Stimulated activated CD8-positive, alpha-beta memory T cell treated with anti-CD3 and anti-CD28 coated beads, Interleukin-7, amount 100 ng/mL, for 24 hours (primary cell): ENCODE measurements around the gene NTF4.

Experiments
- DNase-seq: peaks from one replicate; pipeline ENCODE4 v3.0.0-alpha.2; 2020; ENCODE audit warnings: low read depth

The NTF4 gene, protein sequence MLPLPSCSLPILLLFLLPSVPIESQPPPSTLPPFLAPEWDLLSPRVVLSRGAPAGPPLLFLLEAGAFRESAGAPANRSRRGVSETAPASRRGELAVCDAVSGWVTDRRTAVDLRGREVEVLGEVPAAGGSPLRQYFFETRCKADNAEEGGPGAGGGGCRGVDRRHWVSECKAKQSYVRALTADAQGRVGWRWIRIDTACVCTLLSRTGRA

DNA sequence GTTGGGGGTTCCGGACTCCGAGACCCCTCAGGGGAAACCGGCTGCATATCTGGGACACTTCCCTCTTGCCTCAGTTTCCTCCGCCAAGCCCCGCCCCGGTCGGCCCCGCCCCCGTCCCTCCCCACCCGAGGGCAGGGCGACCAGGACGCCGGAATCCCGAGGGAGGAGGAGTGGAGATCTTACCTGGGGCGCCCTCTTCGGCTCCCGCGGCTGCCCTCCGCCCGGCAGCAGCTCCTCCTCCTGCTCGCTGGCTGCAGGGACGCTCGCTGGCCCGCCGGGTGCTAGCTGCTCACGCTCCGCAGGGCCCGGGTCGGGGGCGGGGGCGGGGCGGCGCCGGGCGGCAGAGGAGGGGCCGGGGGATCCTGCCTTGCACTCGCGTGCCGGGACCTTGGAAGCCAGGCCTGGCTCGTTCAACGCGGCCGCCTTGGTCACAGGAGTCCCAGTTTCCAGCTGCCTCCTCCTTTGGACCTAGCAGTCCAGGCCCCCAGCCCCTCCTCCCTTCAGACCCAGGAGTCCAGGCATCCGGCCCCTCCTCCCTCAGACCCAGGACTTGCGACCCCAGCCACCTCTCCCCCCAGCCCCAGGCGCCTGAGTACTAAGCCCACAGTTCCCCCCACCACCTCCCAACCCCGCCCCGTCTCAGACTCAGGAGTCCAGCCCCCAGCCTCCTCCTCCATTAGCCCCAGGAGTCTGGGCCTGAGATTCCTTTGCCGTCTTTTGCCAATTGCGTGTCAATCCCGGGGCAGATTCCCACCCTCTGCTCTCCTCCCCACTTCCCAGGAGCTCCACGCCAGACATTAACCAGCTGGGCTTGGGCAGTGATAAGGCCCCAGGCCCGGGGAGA is at the start of gene NTF4:
Gene NTF4, minus strand, starts transcription at position 51 of the 844 bp plus-strand sequence. CDS start 2,821 bp downstream, outside the sequence.
- no peak for DNase-seq

DNA sequence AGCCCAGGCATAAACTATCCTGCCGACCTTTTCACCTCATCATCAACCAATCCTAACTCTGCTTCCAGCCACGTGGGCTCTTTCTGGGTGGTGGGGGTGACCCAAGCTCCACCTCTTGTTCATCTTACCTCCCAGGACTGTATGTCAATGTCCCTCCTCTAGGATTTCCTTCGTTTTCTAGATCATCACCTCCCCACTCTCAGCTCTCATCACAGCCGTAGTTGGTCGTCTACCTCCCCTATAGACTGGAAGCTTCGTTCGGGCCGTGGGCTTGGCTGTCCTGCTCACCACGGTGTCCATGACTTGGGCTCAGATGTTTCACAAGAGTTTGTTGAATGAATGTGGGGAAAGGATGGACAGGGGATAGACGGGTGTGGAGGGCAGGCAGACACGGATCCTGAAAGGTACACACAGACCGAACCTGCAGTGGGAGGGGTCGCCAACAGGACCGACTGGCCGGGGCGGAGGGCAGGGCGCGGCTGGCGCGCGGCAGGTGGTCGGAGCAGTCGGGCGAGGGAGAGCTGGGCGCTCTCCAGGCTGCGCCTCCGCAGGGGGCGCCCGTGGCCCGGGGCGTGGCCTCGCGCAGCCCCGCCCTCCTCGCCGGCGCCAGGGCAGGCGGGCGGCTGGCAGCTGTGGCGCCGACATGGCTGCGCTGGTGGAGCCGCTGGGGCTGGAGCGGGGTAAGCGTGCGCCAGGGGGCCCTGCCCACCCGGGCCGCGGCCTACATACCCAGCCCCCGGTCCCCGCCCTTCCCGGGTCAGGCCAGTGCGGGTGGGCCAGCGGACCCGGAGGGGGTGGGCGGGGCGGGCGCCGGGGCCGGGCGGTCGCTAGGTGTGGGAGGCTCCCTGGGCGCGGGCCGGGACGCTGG is 49.4 kb upstream of the NTF4 start, which contains the start of gene LIN7B:
Gene LIN7B, plus strand, starts transcription at position 609 of the 868 bp plus-strand sequence. Its CDS starts 35 bp downstream, at position 644.
- DNase-seq: no peak

DNA sequence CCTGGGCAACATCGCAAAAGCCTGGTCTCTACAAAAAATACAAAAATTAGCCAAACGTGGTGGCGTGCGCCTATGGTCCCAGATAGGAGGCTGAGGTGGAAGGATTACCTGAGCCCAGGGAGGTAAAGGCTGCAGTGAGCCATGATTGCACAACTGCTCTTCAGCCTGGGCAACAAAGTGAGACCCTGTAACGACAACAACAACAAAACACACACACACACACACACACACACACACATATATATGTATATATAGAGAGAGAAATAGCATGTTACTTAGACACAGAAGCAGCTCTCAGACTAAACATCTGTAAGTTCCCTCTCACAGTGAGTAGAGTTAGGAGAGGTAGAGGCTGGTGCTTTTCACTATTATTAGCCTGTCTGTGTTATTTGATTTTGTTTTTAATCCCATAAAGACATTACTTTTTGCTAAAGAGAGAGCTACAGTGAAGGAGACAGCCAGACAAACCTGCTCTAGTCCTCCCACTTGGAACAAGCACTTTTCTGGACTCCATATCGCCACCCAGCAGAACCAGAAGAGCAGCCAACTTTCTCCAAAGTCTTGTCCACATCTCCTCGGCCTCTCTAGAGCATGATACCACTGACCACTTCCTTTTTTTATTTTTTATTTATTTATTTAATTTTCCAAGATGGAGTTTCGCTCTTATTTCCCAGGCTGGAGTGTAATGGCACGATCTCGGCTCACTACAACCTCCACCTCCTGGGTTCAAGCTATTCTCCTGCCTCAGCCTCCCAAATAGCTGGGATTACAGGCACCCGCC is 46.8 kb upstream of the NTF4 start:
- no peak for DNase-seq

DNA sequence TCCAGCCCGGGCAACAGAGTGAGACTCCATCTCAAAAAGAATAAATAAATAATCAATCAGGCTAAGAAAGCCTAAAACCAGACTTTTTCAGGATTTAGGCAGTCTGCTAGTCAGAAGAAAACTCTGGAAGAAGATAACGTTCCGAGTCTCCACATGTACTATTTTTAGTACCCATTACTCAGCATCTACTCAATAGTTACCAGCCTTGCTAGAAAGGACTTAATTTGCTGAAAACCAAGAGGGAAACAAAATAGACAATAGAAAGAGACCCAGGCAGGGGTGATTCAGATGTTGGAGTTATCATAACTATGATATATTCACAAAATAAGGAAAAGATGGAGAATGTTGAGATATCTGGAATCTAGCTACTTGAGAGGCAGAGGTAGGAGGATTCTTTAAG is 45.9 kb upstream of the NTF4 start:
- DNase-seq: no peak

DNA sequence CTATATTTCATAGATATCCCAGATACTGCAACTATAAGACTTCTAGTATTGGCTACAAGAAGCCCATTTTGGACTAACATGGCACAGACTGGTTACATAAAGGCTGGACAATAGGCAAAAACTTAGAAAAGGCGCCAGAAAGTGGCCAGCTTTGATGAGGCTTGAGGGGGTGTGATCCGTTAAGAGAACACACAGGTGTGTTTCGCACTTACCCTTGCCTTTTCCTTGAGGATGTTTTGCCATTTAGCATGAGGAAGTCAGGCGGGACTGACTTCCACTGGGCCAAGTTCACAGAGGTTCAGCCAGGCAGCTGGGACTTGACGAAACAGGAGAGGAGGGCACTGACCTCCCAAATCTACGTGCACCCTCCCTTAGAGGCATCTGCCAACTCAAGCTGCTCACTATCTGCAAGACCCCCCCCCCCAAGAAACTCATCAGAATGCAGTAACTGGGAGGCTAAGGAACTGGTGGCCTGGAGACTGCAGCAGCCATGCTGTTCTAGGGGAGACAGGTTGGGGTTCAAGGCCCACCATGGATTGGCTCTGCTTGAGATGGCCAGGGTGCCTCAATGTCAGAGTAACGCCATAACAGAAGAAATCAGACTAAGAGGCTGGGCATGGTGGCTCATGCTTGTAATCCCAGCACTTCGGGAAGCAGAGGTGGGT is 45.1 kb upstream of the NTF4 start:
- no peak for DNase-seq

DNA sequence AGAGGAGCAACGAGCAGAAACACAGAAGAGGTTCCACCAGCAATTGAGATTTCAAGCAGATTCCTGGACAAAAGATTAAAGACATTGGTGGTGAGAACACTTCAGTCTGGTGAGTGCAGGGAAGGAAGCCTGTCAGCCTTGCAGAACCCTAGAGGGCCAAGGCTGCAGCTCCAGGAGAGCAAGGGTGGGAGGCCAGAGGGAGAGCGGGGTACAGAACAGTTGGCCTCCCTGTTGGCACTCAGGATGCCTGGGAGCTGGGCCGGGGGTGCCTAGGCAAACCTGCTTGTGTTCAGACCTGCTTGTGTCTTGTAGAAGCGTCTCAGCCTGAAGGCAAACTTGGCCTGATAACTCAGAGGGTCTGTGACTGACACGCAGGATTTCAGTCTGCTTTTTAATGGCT is 44.4 kb upstream of the NTF4 start:
- no peak for DNase-seq

DNA sequence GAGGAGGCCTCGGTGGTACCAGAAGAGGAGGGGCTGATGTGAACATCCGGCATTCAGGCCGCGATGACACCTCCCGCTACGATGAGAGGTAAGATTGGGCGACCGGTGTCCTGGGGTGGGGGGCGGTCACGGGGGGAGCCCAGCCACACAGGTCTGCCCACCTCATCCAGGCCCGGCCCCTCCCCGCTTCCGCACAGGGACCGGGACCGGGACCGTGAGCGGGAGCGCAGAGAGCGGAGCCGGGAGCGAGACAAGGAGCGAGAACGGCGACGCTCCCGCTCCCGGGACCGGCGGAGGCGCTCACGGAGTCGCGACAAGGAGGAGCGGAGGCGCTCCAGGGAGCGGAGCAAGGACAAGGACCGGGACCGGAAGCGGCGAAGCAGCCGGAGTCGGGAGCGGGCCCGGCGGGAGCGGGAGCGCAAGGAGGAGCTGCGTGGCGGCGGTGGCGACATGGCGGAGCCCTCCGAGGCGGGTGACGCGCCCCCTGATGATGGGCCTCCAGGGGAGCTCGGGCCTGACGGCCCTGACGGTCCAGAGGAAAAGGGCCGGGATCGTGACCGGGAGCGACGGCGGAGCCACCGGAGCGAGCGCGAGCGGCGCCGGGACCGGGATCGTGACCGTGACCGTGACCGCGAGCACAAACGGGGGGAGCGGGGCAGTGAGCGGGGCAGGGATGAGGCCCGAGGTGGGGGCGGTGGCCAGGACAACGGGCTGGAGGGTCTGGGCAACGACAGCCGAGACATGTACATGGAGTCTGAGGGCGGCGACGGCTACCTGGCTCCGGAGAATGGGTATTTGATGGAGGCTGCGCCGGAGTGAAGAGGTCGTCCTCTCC is 43.2 kb upstream of the NTF4 start:
- DNase-seq: no peak

DNA sequence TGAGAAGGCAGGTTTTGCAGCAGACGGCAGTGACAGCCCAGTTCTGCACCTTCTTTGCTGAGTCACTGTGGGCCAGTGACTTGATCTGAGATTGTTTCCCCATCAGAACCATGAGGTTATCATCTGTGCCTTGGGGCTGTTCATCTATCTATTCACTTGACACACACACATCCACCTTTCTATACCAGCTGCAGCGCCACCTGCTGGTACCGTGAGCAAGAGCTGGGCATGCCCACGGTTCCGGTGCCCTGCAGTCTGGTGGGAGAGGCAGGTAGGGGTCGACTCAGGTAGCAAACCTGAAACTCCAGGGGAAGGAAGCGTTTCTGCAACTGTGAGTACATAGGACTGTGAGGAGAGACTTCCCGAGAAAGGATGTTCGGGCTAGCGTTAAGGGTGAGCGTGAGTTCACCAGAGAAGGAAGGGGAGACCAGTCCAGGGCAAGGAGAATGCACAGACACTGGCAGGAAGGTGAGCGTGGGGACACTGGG is 42.1 kb upstream of the NTF4 start:
- no peak for DNase-seq

DNA sequence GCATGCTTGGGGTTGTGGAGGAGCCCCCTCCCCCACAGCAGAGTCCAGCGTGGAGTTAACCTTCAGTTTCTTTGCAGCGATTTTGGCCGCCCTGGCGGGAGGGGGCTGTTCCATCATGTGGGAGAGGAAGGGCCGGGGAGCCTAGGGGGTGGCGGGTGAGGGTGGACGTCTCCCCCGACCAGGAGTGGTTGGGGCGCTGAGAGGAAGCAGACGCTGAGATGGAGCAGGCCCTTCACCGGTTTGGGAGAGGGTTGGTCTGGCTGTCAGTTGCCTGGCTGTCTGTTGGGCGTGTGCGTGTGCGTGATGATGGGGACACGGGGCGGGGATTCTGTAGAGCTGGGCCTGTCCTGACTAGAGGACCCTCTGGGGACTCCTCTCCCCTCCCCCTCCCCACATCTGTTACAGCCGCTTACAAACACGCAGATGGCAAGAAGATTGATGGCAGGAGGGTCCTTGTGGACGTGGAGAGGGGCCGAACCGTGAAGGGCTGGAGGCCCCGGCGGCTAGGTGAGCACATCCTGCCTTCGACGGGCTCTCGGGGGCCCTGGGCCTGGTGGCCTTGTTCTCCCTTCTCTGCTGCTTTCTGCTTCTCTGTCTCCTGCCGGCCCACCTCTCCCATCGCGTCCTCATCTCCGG is 39.7 kb upstream of the NTF4 start:
- DNase-seq: no peak

DNA sequence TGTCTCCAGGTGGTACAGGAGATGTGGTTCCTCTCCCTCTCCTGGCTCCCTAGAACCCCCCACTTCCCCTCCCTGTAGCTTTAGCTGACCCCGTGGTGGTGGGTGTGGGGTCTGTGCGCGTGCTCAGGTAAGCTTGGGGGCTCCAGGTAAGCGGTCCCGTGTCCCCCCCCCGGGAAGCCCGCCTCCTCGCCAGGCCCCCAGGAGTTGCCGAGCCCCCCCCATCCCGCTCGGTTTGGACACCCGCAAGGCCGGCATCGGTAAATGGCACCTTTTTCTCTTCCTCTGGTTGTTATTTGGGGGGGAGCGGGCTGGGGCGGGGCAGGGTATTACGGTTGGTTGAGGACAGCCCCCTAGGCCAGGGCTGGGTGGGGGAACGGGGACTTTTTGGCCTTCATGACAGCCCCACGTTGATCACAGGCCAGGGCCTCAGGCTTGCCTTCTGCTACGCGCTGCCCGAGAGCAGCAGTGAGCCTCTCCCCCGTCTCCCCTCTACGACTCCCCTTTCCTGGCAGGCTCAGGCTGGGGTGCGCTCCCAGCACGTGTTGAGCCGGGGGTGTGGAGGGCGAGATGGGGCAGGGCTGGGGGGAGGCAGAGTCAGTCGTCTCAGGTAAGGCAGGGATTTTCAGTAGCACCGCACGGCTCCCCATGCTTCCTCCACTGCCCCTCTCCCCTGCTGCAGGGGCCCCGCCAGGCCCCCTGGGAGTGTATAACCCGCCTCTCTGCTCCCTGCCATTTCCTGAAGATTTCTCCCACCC is 38.9 kb upstream of the NTF4 start:
- no peak for DNase-seq

DNA sequence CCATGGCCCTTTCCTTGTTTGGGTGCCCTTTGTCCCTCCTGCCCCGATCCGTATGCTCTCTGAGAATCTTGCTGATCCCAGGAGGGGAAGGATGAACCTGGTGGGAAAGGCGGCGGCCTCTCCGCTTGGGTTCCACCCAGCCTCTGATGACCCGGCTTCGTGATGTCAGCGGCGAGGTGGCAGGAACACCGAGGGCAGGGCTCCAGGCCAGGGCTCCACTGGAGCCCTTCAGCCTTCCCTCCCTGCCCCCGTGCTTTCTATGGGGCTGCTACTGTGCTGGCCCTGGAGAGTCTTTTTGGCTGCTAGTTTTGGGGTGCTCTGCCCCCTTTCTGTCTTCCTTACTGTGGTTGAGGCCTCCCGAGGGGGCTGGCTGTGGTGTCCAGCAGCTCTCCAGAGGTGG is 37.7 kb upstream of the NTF4 start:
- DNase-seq: no peak

DNA sequence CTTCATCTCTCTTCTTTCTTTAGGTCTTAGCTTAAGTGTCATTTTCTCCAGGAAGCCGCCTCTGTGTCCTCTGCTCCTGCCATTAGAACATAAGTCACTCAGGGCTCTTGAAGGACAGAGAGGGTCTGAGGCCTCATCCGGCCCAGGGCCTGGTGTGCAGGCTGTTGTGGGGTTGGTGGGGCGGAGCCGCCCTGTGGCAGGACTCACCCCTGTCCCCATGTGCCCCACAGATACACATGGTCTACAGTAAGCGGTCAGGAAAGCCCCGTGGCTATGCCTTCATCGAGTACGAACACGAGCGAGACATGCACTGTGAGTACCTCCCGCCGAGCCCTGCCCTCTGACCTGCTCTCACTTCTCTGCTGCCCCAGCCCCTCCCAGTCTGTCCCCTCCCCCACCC is 36.5 kb upstream of the NTF4 start:
- no peak for DNase-seq

DNA sequence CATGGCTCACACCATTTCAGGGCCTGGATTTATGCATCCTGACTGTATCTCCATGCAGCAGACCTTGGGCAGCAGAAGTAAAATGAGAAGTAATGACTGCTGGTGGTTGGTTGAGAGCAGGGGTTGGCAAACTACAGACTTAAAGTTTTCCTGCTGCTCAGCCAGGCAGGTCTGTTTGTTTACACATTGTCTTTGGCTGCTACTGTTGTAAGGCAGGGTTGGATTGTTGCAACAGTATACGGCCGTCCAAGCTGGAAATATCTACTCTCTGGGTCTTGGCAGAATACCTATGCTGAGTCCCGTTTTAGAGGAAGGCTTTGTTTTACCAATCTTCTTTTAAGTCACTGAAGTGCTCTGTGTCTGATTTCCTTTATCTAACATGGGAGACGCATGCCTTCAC is 34.2 kb upstream of the NTF4 start:
- no peak for DNase-seq

DNA sequence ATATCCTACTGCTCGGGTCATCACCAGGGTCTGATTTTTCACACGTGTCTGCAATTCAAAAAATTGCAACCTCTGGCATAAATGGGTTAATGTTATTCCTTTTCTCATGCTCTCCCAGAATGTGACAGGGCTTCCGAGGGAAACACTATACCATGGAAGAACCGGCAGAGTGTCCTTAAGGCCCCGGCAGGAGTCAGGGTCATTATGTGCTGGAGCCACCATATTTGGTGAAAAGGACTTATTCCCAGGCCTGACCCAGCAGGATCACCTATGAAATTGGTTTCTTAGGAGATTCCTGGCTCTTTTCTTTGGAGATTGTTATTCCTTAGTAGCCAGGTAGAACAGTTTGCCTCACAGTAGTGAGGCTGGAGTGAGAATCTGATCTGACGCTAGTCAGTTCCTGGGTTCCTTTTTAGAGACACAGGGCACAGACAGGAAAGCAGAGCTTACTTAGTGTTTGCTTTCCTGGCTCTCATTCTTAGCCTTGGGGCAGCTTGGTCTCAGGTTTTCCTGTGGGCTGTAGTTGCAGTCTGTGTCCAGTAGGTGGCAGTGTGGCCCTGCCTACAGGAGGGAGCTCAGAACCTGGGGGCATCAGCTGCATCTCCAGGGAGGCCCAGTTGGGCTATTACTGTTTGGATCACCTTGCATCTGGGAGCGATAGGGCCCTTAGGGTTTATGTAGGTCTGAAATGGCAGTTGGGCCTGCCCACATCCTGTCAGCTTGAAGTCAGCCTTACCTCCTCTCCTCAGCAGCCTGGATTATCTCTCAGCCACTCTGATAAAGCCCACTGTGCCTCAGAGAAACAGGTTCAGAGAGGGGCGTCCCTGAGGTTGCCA is 33.1 kb upstream of the NTF4 start:
- peak; percentile 40 for DNase-seq

DNA sequence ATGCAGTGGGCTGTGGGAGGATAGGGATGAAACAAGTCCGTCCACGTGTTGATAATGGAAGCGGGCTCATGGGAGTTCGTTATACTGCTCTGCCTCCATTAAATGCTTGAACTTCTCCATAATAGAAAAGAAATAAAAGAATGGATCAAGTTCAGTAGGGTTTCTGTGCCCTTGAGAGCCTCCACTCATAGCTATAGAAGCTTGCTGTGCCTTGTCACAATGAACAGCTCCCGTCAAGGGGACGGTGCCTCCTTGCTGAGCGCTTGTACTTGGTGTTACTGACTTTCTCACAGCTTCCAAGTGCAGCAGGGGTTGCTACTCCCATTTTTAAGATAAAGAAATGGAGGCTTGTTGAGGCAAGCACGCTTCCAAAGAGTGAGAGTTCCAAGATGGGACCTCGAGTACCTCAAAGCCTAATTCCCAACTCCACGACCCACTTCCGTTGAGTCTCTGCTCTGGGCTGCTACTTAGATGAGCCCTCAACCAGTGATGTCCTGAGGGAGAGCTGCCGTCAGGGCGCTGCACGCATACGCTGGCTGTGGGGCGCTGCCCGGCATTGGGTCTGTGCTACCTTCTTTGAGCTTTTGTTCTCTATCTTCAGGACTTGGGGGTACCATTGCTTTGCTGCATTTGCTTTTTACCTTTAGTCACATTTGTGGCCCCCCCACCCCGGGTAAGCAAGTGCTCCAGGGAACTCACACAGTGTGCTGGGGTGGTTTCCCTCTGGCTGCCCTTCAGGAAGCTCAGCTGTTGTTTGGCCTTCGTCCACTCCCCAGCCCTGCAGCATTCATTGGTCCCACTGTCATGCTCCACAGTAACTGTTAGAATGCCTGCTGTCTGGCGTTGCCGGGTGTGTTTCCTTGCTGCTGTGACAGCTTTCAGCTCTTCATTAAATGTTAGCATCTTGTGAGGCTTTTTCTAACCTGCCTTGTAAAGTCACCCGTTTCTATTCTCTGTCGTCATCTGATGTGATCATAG is 30.2 kb upstream of the NTF4 start:
- no peak for DNase-seq

DNA sequence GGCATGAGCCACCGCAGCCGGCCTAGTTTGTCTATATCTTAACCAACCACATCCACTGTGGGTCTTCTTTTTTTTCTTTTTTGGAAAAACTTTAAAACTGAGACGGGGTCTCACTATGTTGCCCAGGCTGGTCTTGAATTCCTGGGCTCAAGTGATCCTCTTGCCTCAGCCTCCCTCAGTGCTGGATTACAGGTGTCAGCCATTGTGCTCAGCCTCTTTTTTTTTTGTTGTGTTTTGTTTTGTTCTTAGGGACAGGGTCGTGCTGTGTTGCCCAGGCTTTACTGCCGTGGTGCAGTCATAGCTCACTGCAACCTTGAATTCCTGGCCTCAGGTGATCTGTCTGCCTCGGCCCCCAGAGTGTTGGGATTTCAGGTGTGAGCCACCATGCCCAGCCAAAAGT is 28.1 kb upstream of the NTF4 start:
- DNase-seq: no peak
